ENCODE data around the gene SKAP2. TPM values are rescaled to one million over a fixed set of nuclear protein-coding genes. Genes with fewer than 3 reads are reported as not detected.

The SKAP2 gene
- total RNA-seq, 6 experiments from 2014 or later, result 7.2 to 12.3 (median 9.1) TPM

DNA sequence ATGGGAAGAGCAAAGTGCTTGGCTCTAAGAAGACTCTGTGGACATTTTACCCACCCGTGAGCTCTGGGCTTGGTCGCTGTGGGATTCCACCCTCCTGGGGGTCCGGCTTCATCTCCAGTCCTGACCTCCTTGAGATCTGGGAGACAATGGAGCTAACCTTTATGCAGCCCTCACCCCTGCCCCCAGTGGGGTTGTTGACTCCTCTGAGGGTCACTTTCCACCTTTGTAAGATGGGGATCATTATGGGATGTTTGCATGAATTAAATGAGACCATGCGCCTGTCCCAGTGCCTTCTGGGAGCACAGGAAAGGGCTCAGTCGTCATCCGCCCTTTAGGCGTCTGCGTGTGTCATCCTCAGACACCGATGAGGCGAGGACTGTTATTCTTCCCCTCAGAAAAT lies 237.2 kb downstream of the SKAP2 start:
- Mint-ChIP-seq H3K27me3 (ENCODE audit: insufficient read depth) (peaks cover 10% of the 10 kb centered on the region), H3K9me3 (peaks cover 14% of the 10 kb centered on the region), H3K27ac (no peak overlapping the region), H3K36me3 (ENCODE audit: low read depth) (no peaks in the 10 kb centered on the region), H3K4me1 (ENCODE audit: low read depth) (no peaks in the 10 kb centered on the region), H3K4me3 (no peak overlapping the region)
- TF ChIP-seq, protein P1, sequence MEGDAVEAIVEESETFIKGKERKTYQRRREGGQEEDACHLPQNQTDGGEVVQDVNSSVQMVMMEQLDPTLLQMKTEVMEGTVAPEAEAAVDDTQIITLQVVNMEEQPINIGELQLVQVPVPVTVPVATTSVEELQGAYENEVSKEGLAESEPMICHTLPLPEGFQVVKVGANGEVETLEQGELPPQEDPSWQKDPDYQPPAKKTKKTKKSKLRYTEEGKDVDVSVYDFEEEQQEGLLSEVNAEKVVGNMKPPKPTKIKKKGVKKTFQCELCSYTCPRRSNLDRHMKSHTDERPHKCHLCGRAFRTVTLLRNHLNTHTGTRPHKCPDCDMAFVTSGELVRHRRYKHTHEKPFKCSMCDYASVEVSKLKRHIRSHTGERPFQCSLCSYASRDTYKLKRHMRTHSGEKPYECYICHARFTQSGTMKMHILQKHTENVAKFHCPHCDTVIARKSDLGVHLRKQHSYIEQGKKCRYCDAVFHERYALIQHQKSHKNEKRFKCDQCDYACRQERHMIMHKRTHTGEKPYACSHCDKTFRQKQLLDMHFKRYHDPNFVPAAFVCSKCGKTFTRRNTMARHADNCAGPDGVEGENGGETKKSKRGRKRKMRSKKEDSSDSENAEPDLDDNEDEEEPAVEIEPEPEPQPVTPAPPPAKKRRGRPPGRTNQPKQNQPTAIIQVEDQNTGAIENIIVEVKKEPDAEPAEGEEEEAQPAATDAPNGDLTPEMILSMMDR (IDR thresholded peaks at IDR 0.05), result no peak
- no peak for DNase-seq

DNA sequence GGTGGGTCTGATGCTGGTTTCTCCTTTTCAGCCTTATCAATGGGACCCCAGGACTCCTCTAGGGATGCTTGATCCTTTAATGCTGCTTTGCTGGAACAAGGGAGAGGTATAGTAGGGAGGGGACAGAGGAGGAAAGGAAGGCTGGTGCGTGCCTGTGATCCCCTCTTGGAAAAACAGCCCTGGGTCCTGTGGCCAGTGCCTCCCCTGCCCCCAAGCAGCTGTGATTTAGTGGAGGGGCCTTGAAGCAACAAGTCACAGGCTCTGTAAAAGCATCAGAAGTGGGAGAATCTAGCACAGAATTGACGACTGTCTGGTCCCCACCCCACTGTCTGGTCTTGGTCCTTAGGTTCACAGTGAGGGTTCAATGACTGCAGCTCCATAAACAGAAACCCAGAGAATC lies 237.7 kb downstream of the SKAP2 start:
- H3K4me1 Mint-ChIP-seq (ENCODE audit: low read depth), result no peaks in the 10 kb centered on the region
- peaks cover 14% of the 10 kb centered on the region for H3K9me3 Mint-ChIP-seq
- no peak overlapping the region for H3K27ac Mint-ChIP-seq
- no peak overlapping the region for H3K4me3 Mint-ChIP-seq
- DNase-seq, result no peak
- H3K36me3 Mint-ChIP-seq (ENCODE audit: low read depth), result no peaks in the 10 kb centered on the region
- TF ChIP-seq, protein P1 (IDR thresholded peaks at IDR 0.05), result no peak
- H3K27me3 Mint-ChIP-seq (ENCODE audit: insufficient read depth), result peaks cover 10% of the 10 kb centered on the region

DNA sequence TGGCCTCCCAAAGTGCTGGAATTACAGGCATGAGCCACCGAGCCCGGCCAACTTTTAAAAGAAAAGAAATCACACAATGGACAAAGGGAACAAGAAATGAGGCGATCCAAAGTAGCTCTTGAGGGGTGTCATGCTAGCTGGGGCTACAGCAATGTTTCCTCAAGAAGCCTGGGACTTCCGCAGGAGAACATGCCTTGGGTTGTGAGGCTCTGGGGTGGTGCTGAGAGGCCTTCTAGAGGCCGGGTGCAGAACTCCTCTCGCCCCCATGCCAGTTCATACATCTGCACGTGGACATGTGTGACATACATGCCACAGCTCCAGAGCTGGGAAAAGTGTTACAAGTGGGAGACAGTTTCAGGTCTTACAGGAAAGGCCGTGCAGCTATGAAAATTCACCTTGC lies 238.2 kb downstream of the SKAP2 start:
- DNase-seq, result no peak
- Mint-ChIP-seq H3K9me3 (peaks cover 15% of the 10 kb centered on the region), H3K27me3 (ENCODE audit: insufficient read depth) (peaks cover 10% of the 10 kb centered on the region), H3K4me1 (ENCODE audit: low read depth) (no peaks in the 10 kb centered on the region), H3K27ac (no peak overlapping the region), H3K4me3 (no peak overlapping the region), H3K36me3 (ENCODE audit: low read depth) (no peaks in the 10 kb centered on the region)
- TF ChIP-seq, protein P1 (IDR thresholded peaks at IDR 0.05), result no peak

DNA sequence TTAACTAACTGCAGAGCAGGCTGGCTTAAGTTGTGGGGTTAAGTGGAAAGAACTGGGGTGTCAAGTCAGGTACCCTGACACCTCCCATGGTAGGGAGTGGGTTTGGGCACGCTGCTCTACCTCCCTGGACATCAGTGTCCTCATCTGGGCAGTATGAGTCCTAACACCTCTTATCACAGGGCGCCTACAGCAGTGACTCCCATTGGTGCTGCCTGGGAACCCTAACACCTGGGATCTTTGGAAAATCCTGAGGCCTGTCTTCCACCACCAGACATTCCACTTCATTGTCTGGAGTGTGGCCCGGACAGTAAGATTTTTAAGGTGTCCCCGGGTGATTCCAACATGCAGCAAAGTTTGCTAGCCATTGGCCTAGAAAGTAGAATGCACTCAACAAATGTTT lies 239.1 kb downstream of the SKAP2 start:
- no peak for DNase-seq
- no peak overlapping the region for H3K4me3 Mint-ChIP-seq
- TF ChIP-seq, protein P1 (IDR thresholded peaks at IDR 0.05), result no peak
- peaks cover 10% of the 10 kb centered on the region for H3K27me3 Mint-ChIP-seq (ENCODE audit: insufficient read depth)
- H3K27ac Mint-ChIP-seq, result no peak overlapping the region
- peaks cover 20% of the 10 kb centered on the region for H3K9me3 Mint-ChIP-seq
- no peaks in the 10 kb centered on the region for H3K36me3 Mint-ChIP-seq (ENCODE audit: low read depth)
- no peaks in the 10 kb centered on the region for H3K4me1 Mint-ChIP-seq (ENCODE audit: low read depth)

DNA sequence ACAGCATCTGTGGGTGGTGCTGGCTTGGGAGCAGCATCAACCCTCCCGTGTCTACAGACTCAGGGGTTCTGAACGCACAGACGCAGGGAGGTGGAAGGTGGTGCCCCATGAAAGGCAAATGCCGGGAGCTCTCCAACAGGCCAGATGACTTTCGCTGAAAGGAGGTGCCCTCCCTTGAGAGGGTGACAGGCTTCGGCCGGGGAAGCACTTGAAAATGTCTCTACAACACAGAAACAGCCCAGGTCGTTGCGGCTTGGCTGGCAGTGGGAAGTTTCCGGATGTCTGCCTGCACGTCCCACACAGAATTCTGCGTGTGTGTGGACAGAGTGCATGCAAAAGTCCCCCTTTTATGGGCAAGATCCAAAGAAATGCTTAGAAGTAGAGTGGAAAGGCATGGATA lies 239.6 kb downstream of the SKAP2 start:
- no peak for DNase-seq
- Mint-ChIP-seq H3K27me3 (ENCODE audit: insufficient read depth) (peaks cover 10% of the 10 kb centered on the region), H3K36me3 (ENCODE audit: low read depth) (no peaks in the 10 kb centered on the region), H3K27ac (no peak overlapping the region), H3K4me1 (ENCODE audit: low read depth) (no peaks in the 10 kb centered on the region), H3K4me3 (no peak overlapping the region), H3K9me3 (peaks cover 20% of the 10 kb centered on the region)
- TF ChIP-seq, protein P1 (IDR thresholded peaks at IDR 0.05), result no peak

DNA sequence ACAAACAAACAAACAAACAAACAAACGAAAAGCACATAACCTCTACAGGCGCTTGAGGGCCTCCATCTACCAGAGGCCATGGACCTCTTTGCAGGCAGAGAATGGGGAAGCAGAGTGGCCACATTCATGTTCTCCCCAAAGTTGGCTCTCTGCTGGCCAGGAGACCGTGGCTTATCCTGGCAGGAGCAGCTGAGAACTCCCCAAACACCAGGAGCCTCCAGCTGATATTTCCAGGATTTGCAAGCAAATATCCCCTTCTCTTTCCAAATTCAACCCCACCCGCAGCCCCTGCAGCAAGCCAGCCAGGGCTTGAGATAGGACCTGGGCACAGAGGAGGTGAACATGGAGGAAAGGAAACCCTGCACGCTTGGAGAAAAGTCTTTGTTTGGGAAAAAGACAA lies 240.0 kb downstream of the SKAP2 start:
- Mint-ChIP-seq H3K4me3 (no peak overlapping the region), H3K4me1 (ENCODE audit: low read depth) (no peaks in the 10 kb centered on the region), H3K36me3 (ENCODE audit: low read depth) (no peaks in the 10 kb centered on the region), H3K27me3 (ENCODE audit: insufficient read depth) (peaks cover 10% of the 10 kb centered on the region), H3K27ac (no peak overlapping the region), H3K9me3 (peaks cover 17% of the 10 kb centered on the region)
- TF ChIP-seq, protein P1 (IDR thresholded peaks at IDR 0.05), result no peak
- DNase-seq, result no peak
